GM12892 (cell line): ENCODE measurements around the gene RALGDS.

Source experiments
- POLR2A ChIP-seq: IDR thresholded peaks from 2 replicates; pipeline ENCODE4 v1.6.1; 2011; ENCODE audit warnings: low read depth, low read length, control low read depth
- POLR2AphosphoS5 ChIP-seq: IDR thresholded peaks from 2 replicates; pipeline ENCODE4 v1.6.1; 2011; ENCODE audit warnings: low read depth, low read length, control low read depth
- TAF1 ChIP-seq: IDR thresholded peaks from 2 replicates; pipeline ENCODE4 v1.6.1; 2011; ENCODE audit warnings: low read depth, mild to moderate bottlenecking, control low read depth, low read length, borderline replicate concordance

GRCh38 chr9:133113163-133113948, 7.7 kb downstream of the RALGDS start:
- TF ChIP-seq TAF1 (no peak), POLR2A (no peak), POLR2AphosphoS5 (no peak)
